CD4-positive, alpha-beta T cell (primary cell): Measurements from ENCODE around the gene PTPRN2. TPM values are rescaled to one million over a fixed set of nuclear protein-coding genes. Genes with fewer than 3 reads are reported as not detected.

Source experiments
- ATAC-seq: fragments of 200-7000 bp; cut with Tn5 transposase; one replicate; pipeline ENCODE4 v1.10.0; 2022; ENCODE audit warnings: mild to moderate bottlenecking; ENCODE audit not compliant: poor library complexity
- CTCF ChIA-PET: fragments of 350-600 bp; sonication (Branson Sonifier 250); formaldehyde crosslinking; loops from one replicate; lab custom pipeline; 2021; ENCODE audit warnings: antibody characterized with exemption, inconsistent platforms; lab: Charles Lee
- POLR2A ChIA-PET: fragments of 350-600 bp; sonication (Branson Sonifier 250); formaldehyde crosslinking; loops from one replicate; lab custom pipeline; 2021; ENCODE audit warnings: antibody characterized with exemption, inconsistent platforms; lab: Charles Lee
- DNase-seq, 14 experiments: peaks; one replicate each; pipeline ENCODE4 v3.0.0-alpha.2; 2013 to 2020; ENCODE audit warnings: mixed read lengths in 2 of 14
- H3K27ac ChIP-seq, 2 donors: one replicate each; pipeline versions ENCODE4 v1.5.1 to v1.7.0; 2013; ENCODE audit warnings: low read length in 2 of 2, low read depth in 1 of 2, mild to moderate bottlenecking in 1 of 2
- H3K27me3 ChIP-seq, 2 experiments: 1 replicate in 1 of 2; 2 replicates in 1 of 2; pipeline versions ENCODE4 v1.6.1 to v1.7.0; 2013; ENCODE audit warnings: low read length in 2 of 2, control low read depth in 1 of 2, mild to moderate bottlenecking in 1 of 2, moderate library complexity in 1 of 2; ENCODE audit not compliant: insufficient read depth in 2 of 2, control insufficient read depth in 1 of 2
- H3K36me3 ChIP-seq: one replicate; pipeline ENCODE4 v1.6.1; 2013; ENCODE audit warnings: low read length, control low read depth; ENCODE audit not compliant: insufficient read depth
- H3K4me1 ChIP-seq: one replicate; pipeline ENCODE4 v1.6.1; 2013; ENCODE audit warnings: low read length, control low read depth; ENCODE audit not compliant: insufficient read depth
- H3K4me3 ChIP-seq: one replicate; pipeline ENCODE4 v1.5.1; 2013; ENCODE audit warnings: mild to moderate bottlenecking, low read length, moderate library complexity
- H3K9me3 ChIP-seq, 2 experiments: 1 replicate in 1 of 2; 2 replicates in 1 of 2; pipeline versions ENCODE4 v1.6.1 to v1.7.0; 2013; ENCODE audit warnings: low read length in 2 of 2, mild to moderate bottlenecking in 2 of 2, control low read depth in 1 of 2, moderate library complexity in 1 of 2; ENCODE audit not compliant: control insufficient read depth in 1 of 2, insufficient read depth in 1 of 2
- H3K27ac Mint-ChIP-seq: one replicate; pipeline ENCODE4 v1.8.0; 2020; ENCODE audit warnings: mixed read lengths
- H3K27me3 Mint-ChIP-seq: one replicate; pipeline ENCODE4 v1.8.0; 2021; ENCODE audit warnings: mixed read lengths
- H3K36me3 Mint-ChIP-seq: one replicate; pipeline ENCODE4 v1.8.0; 2021; ENCODE audit warnings: low read depth, mixed read lengths
- H3K4me1 Mint-ChIP-seq: one replicate; pipeline ENCODE4 v1.8.0; 2021; ENCODE audit warnings: low read depth, mixed read lengths
- H3K4me3 Mint-ChIP-seq: one replicate; pipeline ENCODE4 v1.8.0; 2020; ENCODE audit warnings: mild to moderate bottlenecking, mixed read lengths
- H3K9me3 Mint-ChIP-seq: one replicate; pipeline ENCODE4 v1.8.0; 2020; ENCODE audit warnings: mixed read lengths
- CTCF ChIP-seq: fragments of 200-600 bp; IDR thresholded peaks from one replicate; pipeline ENCODE4 v1.8.0; 2022; ENCODE audit warnings: antibody characterized with exemption, mild to moderate bottlenecking
- intact Hi-C, 2 experiments: fragments of 100-400 bp; cut with DNase I in 1 of 2; cut with micrococcal nuclease in 1 of 2; formaldehyde crosslinking; loops; one replicate each; pipeline versions ENCODE4 v1.15.1 to v1.9.0; 2023 to 2025; cut with DNase I, micrococcal nuclease
- total RNA-seq, 174 experiments: library from RNA in 2 of 174; stranded (reverse) in 2 of 174; gene quantifications; one replicate each; pipeline ENCODE4 v1.2.3 and lab custom pipeline; 2021 to 2026

PTPRN2 gene
- total RNA-seq, 2 experiments from 2014 or later: 0.34 to 0.44 TPM

DNA sequence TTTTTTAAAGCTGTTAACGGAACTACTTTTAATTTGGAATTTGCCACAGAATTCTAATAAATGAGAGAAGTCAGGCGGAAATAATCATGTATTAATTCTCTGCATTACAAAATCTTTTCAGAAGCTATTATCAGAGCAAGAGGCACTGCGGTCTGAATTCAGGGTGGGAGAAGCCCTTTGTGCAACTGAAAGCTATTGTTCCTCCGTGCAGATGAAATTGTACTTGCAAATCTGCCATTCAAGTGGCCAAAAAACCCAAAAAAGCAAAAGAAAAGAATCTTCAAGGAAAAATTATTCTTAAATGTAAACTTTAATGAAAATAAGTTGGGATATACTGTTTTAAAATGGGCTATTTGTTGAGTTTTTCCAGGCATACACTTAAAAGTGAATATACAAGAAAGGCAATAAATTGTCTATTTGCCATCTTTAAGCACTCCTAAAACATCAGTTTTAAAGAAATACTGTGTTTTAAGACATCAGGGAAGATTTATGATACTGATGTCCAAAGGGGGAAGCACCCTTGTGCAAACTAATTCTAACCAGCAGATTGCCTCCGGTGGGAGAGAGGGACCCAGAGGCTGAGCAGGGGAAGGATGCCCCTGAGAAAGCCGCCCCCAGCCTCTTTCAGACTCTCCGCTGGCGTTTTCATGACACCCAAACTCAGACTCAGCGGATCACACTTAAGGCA lies 899.6 kb downstream of the PTPRN2 start:
- intact Hi-C loops: loop anchor here in 1 of 2 experiments (5.0 kb wide), 1 partner anchor 61 kb away; no protein-coding TSS in a partner anchor
- H3K27ac Mint-ChIP-seq: no peak overlapping the region
- CTCF ChIA-PET: no interaction called here
- no peaks in the 10 kb centered on the region for H3K9me3 Mint-ChIP-seq
- Histone ChIP-seq H3K27me3 (peaks cover 66 to 80% of the 10 kb centered on the region in 2 experiments), H3K27ac (no peak overlapping the region), H3K4me3 (no peak overlapping the region), H3K4me1 (peaks cover 61% of the 10 kb centered on the region), H3K9me3 (peaks cover 0 to 33% of the 10 kb centered on the region in 2 experiments), H3K36me3 (no peaks in the 10 kb centered on the region)
- H3K4me1 Mint-ChIP-seq: peaks cover 45% of the 10 kb centered on the region
- peak overlapping the region; percentile 38 for H3K4me3 Mint-ChIP-seq
- peaks cover 62% of the 10 kb centered on the region for H3K27me3 Mint-ChIP-seq
- ATAC-seq (no peak), DNase-seq (no peak)
- no peak for TF ChIP-seq CTCF
- H3K36me3 Mint-ChIP-seq: no peaks in the 10 kb centered on the region
- POLR2A ChIA-PET: interaction anchor here (0.8 kb wide), 1 partner anchor 9 kb away, joined by 4 read pairs; no protein-coding TSS in a partner anchor

DNA sequence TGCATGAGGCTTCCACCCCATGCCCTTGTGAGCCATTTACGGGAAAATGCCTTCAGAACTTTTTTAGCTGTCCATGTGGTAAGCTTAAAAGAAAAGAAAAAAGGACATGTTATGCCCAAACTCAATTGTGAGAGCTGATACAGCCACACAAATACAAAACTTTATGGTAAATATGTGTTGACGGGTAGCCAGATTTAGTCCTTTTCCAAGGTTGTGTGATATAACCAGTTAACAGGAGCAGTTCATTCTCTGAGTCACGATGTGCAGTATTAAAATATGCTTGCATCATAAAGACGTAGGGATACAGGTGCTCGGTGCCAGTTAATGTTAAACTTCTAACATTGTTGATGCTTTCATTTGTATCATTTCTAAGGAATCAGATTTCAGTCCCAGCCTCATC lies 900.5 kb downstream of the PTPRN2 start:
- no peaks in the 10 kb centered on the region for H3K9me3 Mint-ChIP-seq
- intact Hi-C loops: loop anchor here in 1 of 2 experiments (5.0 kb wide), 1 partner anchor 60 kb away; no protein-coding TSS in a partner anchor
- H3K27ac Mint-ChIP-seq: no peak overlapping the region
- CTCF ChIA-PET: no interaction called here
- Histone ChIP-seq H3K4me1 (peaks cover 54% of the 10 kb centered on the region), H3K9me3 (peaks cover 0 to 28% of the 10 kb centered on the region in 2 experiments), H3K27me3 (peaks cover 68 to 81% of the 10 kb centered on the region in 2 experiments), H3K27ac (no peak overlapping the region), H3K36me3 (no peaks in the 10 kb centered on the region), H3K4me3 (no peak overlapping the region)
- TF ChIP-seq CTCF: no peak
- peaks cover 53% of the 10 kb centered on the region for H3K4me1 Mint-ChIP-seq
- DNase-seq (no peak), ATAC-seq (no peak)
- POLR2A ChIA-PET: no interaction called here
- H3K27me3 Mint-ChIP-seq: peaks cover 67% of the 10 kb centered on the region
- no peak overlapping the region for H3K4me3 Mint-ChIP-seq
- H3K36me3 Mint-ChIP-seq: no peaks in the 10 kb centered on the region

DNA sequence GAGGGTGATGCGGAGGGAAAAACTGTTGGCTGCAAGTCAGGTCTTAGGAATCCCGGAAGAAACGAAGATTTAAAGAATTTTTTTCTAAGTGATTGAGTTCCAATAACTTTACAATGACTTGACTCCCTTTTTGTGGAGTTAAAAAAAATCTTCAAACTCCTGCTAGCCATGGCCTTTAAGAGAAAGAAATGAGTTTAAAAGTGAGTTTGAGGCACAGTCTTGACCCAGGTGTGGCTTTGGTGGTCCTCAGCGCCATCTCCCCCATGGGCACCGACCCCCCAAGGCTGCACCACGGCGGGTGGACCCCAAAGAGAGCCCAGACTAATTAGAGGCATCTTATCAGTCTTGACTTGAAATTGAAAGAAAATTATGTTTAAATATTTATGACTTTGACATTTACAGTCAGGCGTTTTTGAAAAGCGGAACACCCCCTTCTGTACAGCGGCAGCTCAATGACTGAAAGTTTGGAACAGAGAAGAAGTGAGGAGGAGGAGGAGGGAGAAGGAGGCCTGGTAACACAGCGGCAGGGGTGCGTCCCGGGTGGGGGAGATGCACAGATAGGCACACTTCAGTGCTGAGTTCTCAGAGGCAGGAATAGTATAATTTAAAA lies 901.2 kb downstream of the PTPRN2 start:
- H3K9me3 ChIP-seq: peaks cover 0 to 24% of the 10 kb centered on the region in 2 experiments
- DNase-seq (no peak), ATAC-seq (no peak)
- intact Hi-C loops: loop anchor here in 1 of 2 experiments (5.0 kb wide), 1 partner anchor 59 kb away; no protein-coding TSS in a partner anchor
- Mint-ChIP-seq H3K4me3 (peak overlapping the region; percentile 1), H3K27me3 (peaks cover 71% of the 10 kb centered on the region), H3K36me3 (no peaks in the 10 kb centered on the region), H3K9me3 (no peaks in the 10 kb centered on the region), H3K4me1 (peaks cover 51% of the 10 kb centered on the region), H3K27ac (no peak overlapping the region)
- no peak overlapping the region for H3K27ac ChIP-seq
- peaks cover 49% of the 10 kb centered on the region for H3K4me1 ChIP-seq
- TF ChIP-seq CTCF: no peak
- CTCF ChIA-PET: no interaction called here
- POLR2A ChIA-PET: interaction anchor here (0.7 kb wide), 1 partner anchor 12 kb away, joined by 3 read pairs; no protein-coding TSS in a partner anchor
- H3K4me3 ChIP-seq: no peak overlapping the region
- H3K36me3 ChIP-seq: no peaks in the 10 kb centered on the region
- H3K27me3 ChIP-seq: peaks cover 70 to 81% of the 10 kb centered on the region in 2 experiments
